ENCODE results near the gene MBP.

Gene MBP

GRCh38 chr18:77087393-77088141 is 45.0 kb downstream of the MBP start:
- Histone ChIP-seq H3K9ac (ENCODE audit: low read length in 5 of 5) (no peak overlapping the region), H3K9me3 (ENCODE audit: control insufficient read depth in 5 of 5, low read length in 5 of 5) (no peaks in the 10 kb centered on the region), H3K36me3 (ENCODE audit: control insufficient read depth in 5 of 5, insufficient read depth in 5 of 5, low read length in 5 of 5) (peaks cover 0 to 4% (median 0%) of the 10 kb centered on the region in 5 donors), H3K27ac (ENCODE audit: low read depth, low read length) (no peak overlapping the region), H3K4me3 (ENCODE audit: low read depth in 1 of 5, low read length in 5 of 5) (peak overlapping the region in 4 of 5 donors; percentile 25 to 52 (median 50)), H3K4me1 (ENCODE audit: control insufficient read depth in 5 of 5, insufficient read depth in 5 of 5, low read length in 5 of 5) (peaks cover 2 to 43% (median 27%) of the 10 kb centered on the region in 5 donors), H3K27me3 (ENCODE audit: control insufficient read depth in 5 of 5, insufficient read depth in 4 of 5, low read length in 5 of 5) (no peaks in the 10 kb centered on the region)

- H3K36me3 ChIP-seq (ENCODE audit: control insufficient read depth in 5 of 5, insufficient read depth in 5 of 5, low read length in 5 of 5) = peaks cover 0 to 4% (median 0%) of the 10 kb centered on the region in 5 donors
- H3K4me1 ChIP-seq (ENCODE audit: control insufficient read depth in 5 of 5, insufficient read depth in 5 of 5, low read length in 5 of 5) = peaks cover 2 to 47% (median 27%) of the 10 kb centered on the region in 5 donors
- no peaks in the 10 kb centered on the region for H3K9me3 ChIP-seq (ENCODE audit: control insufficient read depth in 5 of 5, low read length in 5 of 5)
- H3K4me3 ChIP-seq (ENCODE audit: low read depth in 1 of 5, low read length in 5 of 5) = peak overlapping the region in 4 of 5 donors; percentile 25 to 52 (median 50)
- peak overlapping the region in 2 of 5 donors; percentile 14 to 48 for H3K9ac ChIP-seq (ENCODE audit: low read length in 5 of 5)
- no peak overlapping the region for H3K27ac ChIP-seq (ENCODE audit: low read depth, low read length)
- no peaks in the 10 kb centered on the region for H3K27me3 ChIP-seq (ENCODE audit: control insufficient read depth in 5 of 5, insufficient read depth in 4 of 5, low read length in 5 of 5)
These were observed 45.8 kb downstream of the MBP start for GRCh38 chr18:77086656-77087392.

GRCh38 chr18:77086034-77086433 is 46.5 kb downstream of the MBP start:
- Histone ChIP-seq H3K9me3 (ENCODE audit: control insufficient read depth in 5 of 5, low read length in 5 of 5) (no peaks in the 10 kb centered on the region), H3K4me3 (ENCODE audit: low read depth in 1 of 5, low read length in 5 of 5) (no peak overlapping the region), H3K27me3 (ENCODE audit: control insufficient read depth in 5 of 5, insufficient read depth in 4 of 5, low read length in 5 of 5) (no peaks in the 10 kb centered on the region), H3K4me1 (ENCODE audit: control insufficient read depth in 5 of 5, insufficient read depth in 5 of 5, low read length in 5 of 5) (peaks cover 2 to 47% (median 27%) of the 10 kb centered on the region in 5 donors), H3K36me3 (ENCODE audit: control insufficient read depth in 5 of 5, insufficient read depth in 5 of 5, low read length in 5 of 5) (peaks cover 0 to 4% (median 0%) of the 10 kb centered on the region in 5 donors), H3K27ac (ENCODE audit: low read depth, low read length) (no peak overlapping the region), H3K9ac (ENCODE audit: low read length in 5 of 5) (no peak overlapping the region)

- Histone ChIP-seq H3K36me3 (ENCODE audit: control insufficient read depth in 5 of 5, insufficient read depth in 5 of 5, low read length in 5 of 5) (peaks cover 0 to 4% (median 0%) of the 10 kb centered on the region in 5 donors), H3K9me3 (ENCODE audit: control insufficient read depth in 5 of 5, low read length in 5 of 5) (no peaks in the 10 kb centered on the region), H3K27me3 (ENCODE audit: control insufficient read depth in 5 of 5, insufficient read depth in 4 of 5, low read length in 5 of 5) (no peaks in the 10 kb centered on the region), H3K4me1 (ENCODE audit: control insufficient read depth in 5 of 5, insufficient read depth in 5 of 5, low read length in 5 of 5) (peaks cover 2 to 54% (median 32%) of the 10 kb centered on the region in 5 donors), H3K9ac (ENCODE audit: low read length in 5 of 5) (no peak overlapping the region), H3K27ac (ENCODE audit: low read depth, low read length) (peak overlapping the region; percentile 16), H3K4me3 (ENCODE audit: low read depth in 1 of 5, low read length in 5 of 5) (no peak overlapping the region)
These were observed 47.9 kb downstream of the MBP start for GRCh38 chr18:77084688-77085035.

GRCh38 chr18:77082316-77082955 is 50.1 kb downstream of the MBP start:
- no peaks in the 10 kb centered on the region for H3K27me3 ChIP-seq (ENCODE audit: control insufficient read depth in 5 of 5, insufficient read depth in 4 of 5, low read length in 5 of 5)
- no peak overlapping the region for H3K27ac ChIP-seq (ENCODE audit: low read depth, low read length)
- no peak overlapping the region for H3K9ac ChIP-seq (ENCODE audit: low read length in 5 of 5)
- H3K4me3 ChIP-seq (ENCODE audit: low read depth in 1 of 5, low read length in 5 of 5) = no peak overlapping the region
- H3K9me3 ChIP-seq (ENCODE audit: control insufficient read depth in 5 of 5, low read length in 5 of 5) = no peaks in the 10 kb centered on the region
- H3K36me3 ChIP-seq (ENCODE audit: control insufficient read depth in 5 of 5, insufficient read depth in 5 of 5, low read length in 5 of 5) = no peaks in the 10 kb centered on the region
- peaks cover 2 to 52% (median 31%) of the 10 kb centered on the region in 5 donors for H3K4me1 ChIP-seq (ENCODE audit: control insufficient read depth in 5 of 5, insufficient read depth in 5 of 5, low read length in 5 of 5)

- H3K9ac ChIP-seq (ENCODE audit: low read length in 5 of 5) = no peak overlapping the region
- H3K36me3 ChIP-seq (ENCODE audit: control insufficient read depth in 5 of 5, insufficient read depth in 5 of 5, low read length in 5 of 5) = no peaks in the 10 kb centered on the region
- H3K9me3 ChIP-seq (ENCODE audit: control insufficient read depth in 5 of 5, low read length in 5 of 5) = no peaks in the 10 kb centered on the region
- no peaks in the 10 kb centered on the region for H3K27me3 ChIP-seq (ENCODE audit: control insufficient read depth in 5 of 5, insufficient read depth in 4 of 5, low read length in 5 of 5)
- H3K4me3 ChIP-seq (ENCODE audit: low read depth in 1 of 5, low read length in 5 of 5) = no peak overlapping the region
- H3K4me1 ChIP-seq (ENCODE audit: control insufficient read depth in 5 of 5, insufficient read depth in 5 of 5, low read length in 5 of 5) = peaks cover 2 to 41% (median 26%) of the 10 kb centered on the region in 5 donors
- H3K27ac ChIP-seq (ENCODE audit: low read depth, low read length) = no peak overlapping the region
These were observed 51.2 kb downstream of the MBP start for GRCh38 chr18:77081390-77081778.

GRCh38 chr18:77079954-77080682 is 52.5 kb downstream of the MBP start:
- Histone ChIP-seq H3K27ac (ENCODE audit: low read depth, low read length) (no peak overlapping the region), H3K36me3 (ENCODE audit: control insufficient read depth in 5 of 5, insufficient read depth in 5 of 5, low read length in 5 of 5) (peaks cover 0 to 2% (median 0%) of the 10 kb centered on the region in 5 donors), H3K4me1 (ENCODE audit: control insufficient read depth in 5 of 5, insufficient read depth in 5 of 5, low read length in 5 of 5) (peaks cover 2 to 30% (median 20%) of the 10 kb centered on the region in 5 donors), H3K27me3 (ENCODE audit: control insufficient read depth in 5 of 5, insufficient read depth in 4 of 5, low read length in 5 of 5) (no peaks in the 10 kb centered on the region), H3K9ac (ENCODE audit: low read length in 5 of 5) (no peak overlapping the region), H3K9me3 (ENCODE audit: control insufficient read depth in 5 of 5, low read length in 5 of 5) (no peaks in the 10 kb centered on the region), H3K4me3 (ENCODE audit: low read depth in 1 of 5, low read length in 5 of 5) (no peak overlapping the region)

GRCh38 chr18:77079088-77079487 is 53.5 kb downstream of the MBP start:
- Histone ChIP-seq H3K9ac (ENCODE audit: low read length in 5 of 5) (no peak overlapping the region), H3K4me1 (ENCODE audit: control insufficient read depth in 5 of 5, insufficient read depth in 5 of 5, low read length in 5 of 5) (peaks cover 0 to 20% (median 13%) of the 10 kb centered on the region in 5 donors), H3K27me3 (ENCODE audit: control insufficient read depth in 5 of 5, insufficient read depth in 4 of 5, low read length in 5 of 5) (no peaks in the 10 kb centered on the region), H3K9me3 (ENCODE audit: control insufficient read depth in 5 of 5, low read length in 5 of 5) (no peaks in the 10 kb centered on the region), H3K36me3 (ENCODE audit: control insufficient read depth in 5 of 5, insufficient read depth in 5 of 5, low read length in 5 of 5) (peaks cover 0 to 2% (median 0%) of the 10 kb centered on the region in 5 donors), H3K4me3 (ENCODE audit: low read depth in 1 of 5, low read length in 5 of 5) (no peak overlapping the region), H3K27ac (ENCODE audit: low read depth, low read length) (no peak overlapping the region)

GRCh38 chr18:77078690-77079070 is 53.9 kb downstream of the MBP start:
- Histone ChIP-seq H3K27ac (ENCODE audit: low read depth, low read length) (no peak overlapping the region), H3K4me1 (ENCODE audit: control insufficient read depth in 5 of 5, insufficient read depth in 5 of 5, low read length in 5 of 5) (peaks cover 0 to 18% (median 9%) of the 10 kb centered on the region in 5 donors)

More at GRCh38 chr18:77078690-77079070, 53.9 kb downstream of the MBP start:
- no peak overlapping the region for H3K9ac ChIP-seq (ENCODE audit: low read length in 5 of 5)
- H3K36me3 ChIP-seq (ENCODE audit: control insufficient read depth in 5 of 5, insufficient read depth in 5 of 5, low read length in 5 of 5) = peaks cover 0 to 2% (median 0%) of the 10 kb centered on the region in 5 donors
- no peak overlapping the region for H3K4me3 ChIP-seq (ENCODE audit: low read depth in 1 of 5, low read length in 5 of 5)
- H3K9me3 ChIP-seq (ENCODE audit: control insufficient read depth in 5 of 5, low read length in 5 of 5) = no peaks in the 10 kb centered on the region
- no peaks in the 10 kb centered on the region for H3K27me3 ChIP-seq (ENCODE audit: control insufficient read depth in 5 of 5, insufficient read depth in 4 of 5, low read length in 5 of 5)

All from subcutaneous abdominal adipose tissue (tissue), 5 donors.